AG04449 (cell line): ENCODE data around the gene RASGRP1.

ENCODE experiments used
- CTCF ChIA-PET: fragments of 350-600 bp; formaldehyde crosslinking; extraction: SDS; loops from one replicate; lab custom pipeline; 2021; ENCODE audit warnings: antibody characterized with exemption; lab: Yijun Ruan, JAX
- POLR2A ChIA-PET: fragments of 400-600, 350-600 bp; formaldehyde crosslinking; extraction: SDS; loops from one replicate; lab custom pipeline; 2020; ENCODE audit warnings: antibody characterized with exemption, inconsistent platforms; lab: Yijun Ruan, JAX
- DNase-seq: peaks from one replicate; pipeline ENCODE4 v3.0.0-alpha.2; 2010; ENCODE audit warnings: low read depth, low spot score
- H3K4me3 ChIP-seq: 2 replicates; pipeline ENCODE4 v1.5.1; 2011; ENCODE audit warnings: low read depth, mild to moderate bottlenecking, control low read depth, low read length
- CTCF ChIP-seq: IDR thresholded peaks from one replicate; pipeline ENCODE4 v1.5.1; 2011; ENCODE audit warnings: mild to moderate bottlenecking, moderate library complexity, low read length, control low read depth, inconsistent platforms; ENCODE audit not compliant: insufficient read depth; ENCODE audit errors: missing control alignments

The RASGRP1 gene

GRCh38 chr15:38460543-38460942, 104.1 kb downstream of the RASGRP1 start:
- no peak overlapping the region for H3K4me3 ChIP-seq
- no peak for DNase-seq
- ChIA-PET POLR2A (no interaction called here), CTCF (interaction anchor here (0.8 to 1.8 kb wide), 5 partner anchors 14 to 230 kb away, joined by 3 to 11 read pairs (median 4); no protein-coding TSS in a partner anchor)
- no peak for TF ChIP-seq CTCF

- CTCF ChIA-PET, result interaction anchor here (1.3 to 2.4 kb wide), 3 partner anchors 19 to 231 kb away, joined by 4 to 11 read pairs (median 5); partner anchors contain the start of gene RASGRP1
- DNase-seq, result no peak
- POLR2A ChIA-PET, result no interaction called here
- TF ChIP-seq CTCF, result no peak
- no peak overlapping the region for H3K4me3 ChIP-seq
These were observed 105.1 kb downstream of the RASGRP1 start for GRCh38 chr15:38459480-38459879.

- ChIA-PET POLR2A (no interaction called here), CTCF (interaction anchor here (0.8 to 2.4 kb wide), 6 partner anchors 18 to 241 kb away, joined by 3 to 11 read pairs (median 4); partner anchors contain the start of gene RASGRP1)
- DNase-seq, result no peak
- TF ChIP-seq CTCF, result no peak
- no peak overlapping the region for H3K4me3 ChIP-seq
These were observed 106.0 kb downstream of the RASGRP1 start for GRCh38 chr15:38458646-38459045.

GRCh38 chr15:38455092-38455491, 109.5 kb downstream of the RASGRP1 start:
- no peak for TF ChIP-seq CTCF
- DNase-seq, result no peak
- peak overlapping the region; percentile 97 for H3K4me3 ChIP-seq
- POLR2A ChIA-PET, result interaction anchor here (0.9 kb wide), 1 partner anchor 185 kb away, joined by 3 read pairs; no protein-coding TSS in a partner anchor
- CTCF ChIA-PET, result interaction anchor here (0.6 to 3.7 kb wide), 13 partner anchors 9 to 473 kb away, joined by 3 to 45 read pairs (median 6); no protein-coding TSS in a partner anchor

GRCh38 chr15:38454696-38455090, 109.9 kb downstream of the RASGRP1 start:
- DNase-seq, result no peak
- ChIA-PET POLR2A (interaction anchor here (0.9 to 1.5 kb wide), 5 partner anchors 13 to 233 kb away, joined by 3 to 6 read pairs (median 5); no protein-coding TSS in a partner anchor), CTCF (interaction anchor here (0.6 to 3.7 kb wide), 15 partner anchors 9 to 473 kb away, joined by 3 to 45 read pairs (median 6); no protein-coding TSS in a partner anchor)

More at GRCh38 chr15:38454696-38455090, 109.9 kb downstream of the RASGRP1 start:
- no peak for TF ChIP-seq CTCF
- H3K4me3 ChIP-seq, result peak overlapping the region; percentile 97
